NCI-H2081 (cell line): ENCODE data around the gene ELP4.

Source experiments
- DNase-seq, 2 experiments: peaks; one replicate each; lab custom pipeline; 2025; lab: John Stamatoyannopoulos, UW

ELP4 gene

DNA sequence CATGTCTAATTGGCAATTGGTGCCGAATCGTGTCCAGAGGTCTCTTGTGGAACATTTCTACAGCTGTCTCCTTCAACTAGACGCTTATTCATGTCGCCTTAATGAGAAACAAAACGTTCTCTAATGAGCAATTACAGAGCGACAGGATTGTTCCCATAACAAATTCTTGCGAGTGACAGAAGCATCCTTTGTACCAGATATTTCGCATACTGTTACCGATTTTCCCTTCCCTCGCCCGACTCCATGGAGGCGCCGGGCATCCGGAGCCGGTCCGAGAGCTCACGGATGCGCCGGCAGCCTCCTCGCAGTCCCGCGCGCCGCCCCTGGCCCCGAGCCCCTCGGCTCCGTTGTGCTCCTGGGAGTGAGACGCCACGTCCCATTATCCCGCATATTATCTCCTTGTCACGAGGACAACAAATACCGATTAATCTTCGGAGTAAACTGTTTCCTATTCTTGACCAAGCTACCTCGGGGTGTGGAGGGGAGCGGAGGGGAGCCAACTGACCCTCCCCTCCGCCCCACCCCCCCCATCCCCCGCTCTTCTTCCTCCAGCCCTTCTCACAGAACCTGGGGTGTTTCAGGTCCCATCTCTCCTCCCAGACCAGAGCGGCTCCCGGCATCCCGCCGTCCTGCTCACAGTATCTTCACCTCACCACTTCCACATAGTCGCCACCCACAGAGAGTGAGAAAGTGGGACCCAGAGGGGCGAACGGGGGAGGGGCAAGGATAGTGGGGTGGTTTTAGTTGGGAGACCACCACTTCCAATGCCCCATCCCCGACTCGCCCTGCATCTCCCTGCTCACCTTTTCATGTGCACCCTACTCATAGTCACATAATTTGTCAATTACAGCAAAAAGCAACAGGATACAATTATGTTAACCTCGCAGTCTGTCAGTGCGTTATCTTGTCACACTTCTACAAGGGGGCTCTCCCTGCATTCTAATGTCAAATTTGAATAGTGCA lies 290.1 kb downstream of the ELP4 start:
- no peak for DNase-seq

DNA sequence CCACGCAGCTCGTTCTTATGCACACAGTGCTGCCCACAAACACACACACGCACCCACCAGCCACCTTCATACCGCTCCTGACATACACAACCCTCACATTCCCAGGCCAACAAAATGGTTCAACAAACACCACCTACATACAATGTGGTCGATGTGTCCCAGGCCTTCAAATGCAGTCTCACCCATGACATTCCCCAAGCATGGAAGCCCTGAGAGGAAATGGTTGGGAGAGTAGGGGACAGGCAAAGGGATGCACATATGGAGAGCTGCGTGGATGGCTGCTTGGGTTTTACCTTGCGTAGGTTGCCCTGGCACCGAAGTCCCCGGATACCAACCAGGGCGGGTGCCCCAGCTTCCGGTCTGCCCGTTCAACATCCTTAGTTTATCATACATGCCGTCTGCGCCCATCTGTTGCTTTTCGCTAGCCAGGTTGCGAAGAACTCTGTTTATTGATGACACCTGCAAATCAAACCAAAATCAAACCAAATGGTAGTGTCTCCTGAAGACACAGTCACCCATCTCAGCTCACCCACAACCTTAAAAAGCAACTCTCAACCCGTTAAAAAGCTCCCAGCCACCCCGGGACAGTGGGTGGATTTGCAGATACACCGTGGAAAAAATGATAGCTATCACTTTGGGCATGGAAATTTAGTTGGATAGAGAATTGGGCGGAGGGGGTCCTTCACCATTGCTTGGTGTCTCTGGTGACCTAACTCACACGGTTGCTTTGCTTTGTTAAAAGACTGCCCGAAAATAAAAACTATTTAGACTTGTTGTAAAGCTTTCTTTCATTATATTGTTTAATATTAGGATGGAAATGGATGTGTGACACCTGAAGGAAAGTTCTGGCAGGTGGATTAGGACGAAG lies 291.1 kb downstream of the ELP4 start:
- no peak for DNase-seq

DNA sequence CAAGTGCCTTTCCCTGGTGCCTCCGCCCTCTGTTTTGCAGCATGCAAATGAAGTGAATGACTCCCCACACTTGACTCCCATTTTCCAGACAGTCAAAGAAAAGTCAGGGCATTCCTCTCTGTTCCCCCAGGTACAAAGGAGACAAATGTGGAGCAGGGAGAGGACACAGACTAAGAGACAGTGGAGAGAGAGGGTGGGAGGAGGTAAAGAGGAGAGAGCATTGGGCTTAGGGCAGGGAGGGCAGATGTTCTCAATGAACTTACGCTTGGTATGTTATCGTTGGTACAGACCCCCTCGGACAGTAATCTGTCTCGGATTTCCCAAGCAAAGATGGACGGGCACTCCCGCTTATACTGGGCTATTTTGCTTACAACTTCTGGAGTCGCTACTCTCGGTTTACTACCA lies 291.7 kb downstream of the ELP4 start:
- no peak for DNase-seq

DNA sequence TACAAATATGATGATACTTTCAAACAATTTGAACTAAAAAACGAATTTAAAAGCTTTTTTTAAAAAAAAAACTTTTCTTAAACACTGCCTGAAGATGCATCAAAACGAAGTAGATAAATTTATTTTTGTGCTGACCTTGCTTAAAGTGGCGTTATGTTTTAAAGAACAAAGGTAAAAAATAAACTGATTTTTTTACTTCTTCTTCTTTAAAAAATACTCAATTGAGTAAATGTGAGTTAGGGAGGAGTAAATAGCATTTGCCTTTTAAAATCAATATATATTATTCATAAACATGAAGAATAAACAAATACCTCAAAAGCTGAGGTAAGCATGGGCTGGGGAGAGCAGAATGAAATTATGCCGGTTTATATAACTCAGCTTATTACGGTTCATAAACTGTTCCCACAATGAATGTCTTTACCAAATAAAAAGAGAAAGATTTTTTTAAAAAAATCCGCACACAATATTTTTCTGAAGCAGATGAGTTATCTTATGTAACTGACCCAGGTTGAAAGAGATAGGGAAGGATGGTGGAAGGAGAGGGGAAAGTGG lies 292.5 kb downstream of the ELP4 start:
- no peak for DNase-seq

DNA sequence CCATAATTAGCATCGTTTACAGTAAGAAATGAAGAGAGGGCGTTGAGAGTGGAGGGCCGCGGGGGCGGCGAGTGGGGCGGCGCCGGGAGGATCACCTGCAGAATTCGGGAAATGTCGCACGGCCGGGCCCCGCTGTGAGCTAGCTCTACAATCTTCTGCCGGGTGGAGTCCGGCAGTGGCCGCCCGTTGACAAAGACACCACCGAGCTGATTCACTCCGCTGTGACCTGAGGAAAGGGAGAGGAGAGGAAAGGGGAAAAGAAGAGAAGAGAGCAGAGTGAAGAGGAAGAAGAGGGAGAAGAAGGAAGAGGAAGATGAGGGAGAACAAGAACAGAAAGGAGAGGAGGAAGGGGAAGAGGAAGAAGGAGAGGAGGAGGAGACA lies 293.0 kb downstream of the ELP4 start:
- no peak for DNase-seq

DNA sequence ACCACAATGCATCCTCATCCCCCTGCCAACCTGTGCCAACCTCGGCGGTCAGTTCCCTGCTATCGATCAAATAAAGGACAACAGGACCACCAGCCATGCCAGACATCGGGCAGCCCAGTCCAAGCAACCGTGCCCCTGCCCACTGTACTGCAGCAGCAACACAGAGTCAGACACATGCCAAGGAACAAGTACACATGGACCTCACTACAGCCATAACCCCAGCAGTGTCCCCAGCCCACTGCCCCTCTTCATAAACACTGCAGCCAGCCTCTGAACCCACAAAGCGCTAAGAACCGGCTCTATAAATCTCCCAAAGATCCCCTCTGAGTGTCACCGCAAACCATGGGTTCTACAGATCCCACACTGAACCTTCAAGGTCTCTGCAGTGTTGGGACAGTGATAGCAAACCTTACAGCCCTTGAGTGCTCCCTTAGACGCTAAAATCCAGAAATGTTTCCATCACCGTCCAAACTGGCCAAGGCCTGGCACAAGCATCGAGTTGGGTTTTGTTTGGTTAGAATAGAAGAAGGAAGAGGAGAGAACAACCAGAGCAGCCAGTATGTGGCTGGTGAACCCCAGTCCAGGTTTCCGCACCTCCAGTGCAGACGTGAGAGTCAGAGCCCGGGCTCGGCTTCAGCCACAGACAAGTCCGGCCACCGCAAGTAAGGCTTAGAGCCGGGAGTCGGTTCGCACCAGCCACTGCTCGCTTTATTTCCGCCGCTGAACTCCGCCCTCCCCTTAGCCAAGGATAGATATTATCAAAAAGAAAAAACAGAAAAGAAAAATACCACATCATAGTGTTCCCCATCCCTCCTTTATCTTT lies 293.6 kb downstream of the ELP4 start:
- no peak for DNase-seq

DNA sequence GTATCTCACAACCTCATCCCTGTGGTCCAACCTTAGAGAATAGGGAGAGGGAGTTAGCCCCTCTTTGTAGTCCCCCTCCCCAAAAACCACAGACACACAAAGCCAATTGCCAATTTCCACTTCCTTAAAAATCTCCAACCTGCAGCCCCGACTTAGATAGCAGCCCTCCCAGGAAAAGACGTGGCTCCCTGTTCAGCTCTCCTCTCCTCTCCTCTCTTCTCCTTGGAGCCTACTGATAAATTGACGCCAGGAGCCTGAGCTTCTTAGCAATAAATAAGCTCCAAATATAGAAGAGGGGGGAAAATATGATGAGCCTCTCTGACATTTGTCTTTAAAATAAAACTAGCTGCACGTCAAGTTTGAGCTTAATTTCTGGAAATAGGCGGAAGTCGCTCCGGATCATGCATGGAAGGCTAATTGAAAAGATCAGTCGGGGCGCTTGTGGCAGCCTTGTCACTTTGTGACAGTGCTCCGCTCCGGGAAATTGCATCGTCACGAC lies 294.3 kb downstream of the ELP4 start:
- no peak for DNase-seq

DNA sequence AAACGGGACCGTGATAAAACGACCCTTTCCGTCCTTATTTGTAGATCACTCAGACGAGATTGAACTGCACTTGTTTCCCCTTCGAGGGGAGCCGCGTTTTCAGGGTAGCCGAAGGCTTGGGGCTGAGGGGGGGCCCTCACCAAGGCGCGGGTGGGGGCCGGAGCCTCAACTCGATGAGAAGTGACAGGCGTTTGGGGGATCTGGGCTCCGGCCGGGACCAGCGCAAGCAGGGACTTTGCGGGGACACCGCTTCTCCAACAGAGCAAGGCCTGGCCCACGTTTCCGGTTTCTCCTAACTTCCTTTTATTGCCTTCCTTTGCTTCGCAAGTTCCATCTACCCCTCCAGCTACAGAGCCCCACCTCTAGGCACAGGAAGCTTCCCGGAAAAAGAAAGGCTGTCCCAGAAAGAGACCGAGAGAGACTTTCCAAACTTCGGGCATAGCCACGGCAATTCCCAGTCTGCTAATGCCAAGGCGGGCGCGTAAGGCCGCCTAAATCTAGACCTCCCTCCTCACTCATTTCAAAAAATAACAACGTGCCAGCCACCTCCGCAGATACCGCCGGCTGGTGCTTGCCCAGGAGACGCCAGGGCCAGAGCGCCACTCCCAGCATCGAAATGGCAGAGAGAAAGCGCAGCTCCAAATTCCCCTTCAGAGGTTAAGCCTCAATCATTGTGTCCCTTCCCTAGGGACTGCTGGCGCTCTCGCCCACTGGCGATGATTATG lies 294.9 kb downstream of the ELP4 start:
- no peak for DNase-seq

DNA sequence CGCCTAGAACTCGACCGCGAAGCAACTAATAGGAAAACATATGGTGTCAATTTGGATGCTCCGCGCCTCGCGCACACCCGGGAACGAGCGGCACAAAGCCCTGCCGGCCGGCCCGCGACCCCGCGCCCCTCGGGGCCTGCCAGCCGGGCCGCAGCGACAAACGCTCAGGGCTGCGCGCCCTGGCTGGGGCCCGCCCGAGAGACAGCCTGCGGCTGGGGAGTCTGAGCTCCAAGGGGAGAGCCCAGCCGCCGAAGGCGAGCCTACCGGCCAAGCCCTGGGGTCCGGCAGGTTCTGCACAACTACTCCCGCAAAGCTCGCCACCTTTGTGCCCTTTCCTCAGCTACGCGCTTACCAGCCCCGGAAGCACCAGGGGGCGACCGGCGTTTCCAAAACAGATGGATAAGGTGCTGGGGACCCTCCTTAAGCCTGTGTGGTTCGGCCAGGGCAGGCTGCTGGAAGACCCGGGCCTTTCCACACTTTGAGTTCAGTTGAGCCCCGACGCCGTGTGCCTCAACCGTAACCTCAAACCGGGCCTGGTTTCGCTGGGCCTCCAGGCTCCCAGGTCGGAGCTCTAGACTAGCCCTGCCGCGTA lies 295.6 kb downstream of the ELP4 start:
- no peak for DNase-seq

DNA sequence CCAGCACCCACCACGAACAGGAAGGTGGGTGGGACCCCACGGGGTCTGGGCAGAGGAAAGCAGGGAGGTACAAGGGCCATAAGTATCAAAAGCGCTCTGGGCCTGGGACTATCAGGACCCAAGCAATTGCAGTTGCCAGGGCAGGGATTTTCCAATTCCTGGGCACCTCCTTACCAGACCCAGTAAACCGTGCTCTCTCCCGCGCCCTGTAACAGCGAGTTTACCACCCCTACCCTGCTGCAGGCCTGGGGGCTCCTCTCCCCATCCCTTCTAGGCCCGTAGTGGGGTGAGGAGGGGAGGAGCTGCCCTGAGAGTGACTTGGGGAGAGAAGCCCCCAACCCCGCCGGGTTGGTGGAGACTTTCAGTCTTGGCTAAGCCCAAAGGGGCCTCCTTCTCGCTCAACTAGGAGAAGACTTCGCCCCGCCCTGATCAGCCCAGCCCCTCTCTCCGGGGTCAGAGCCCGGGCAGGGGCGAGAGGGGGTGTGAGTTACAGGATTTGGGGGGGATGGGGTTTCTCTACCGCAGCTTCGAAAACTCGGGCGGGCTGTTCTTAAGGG lies 296.1 kb downstream of the ELP4 start:
- no peak for DNase-seq

DNA sequence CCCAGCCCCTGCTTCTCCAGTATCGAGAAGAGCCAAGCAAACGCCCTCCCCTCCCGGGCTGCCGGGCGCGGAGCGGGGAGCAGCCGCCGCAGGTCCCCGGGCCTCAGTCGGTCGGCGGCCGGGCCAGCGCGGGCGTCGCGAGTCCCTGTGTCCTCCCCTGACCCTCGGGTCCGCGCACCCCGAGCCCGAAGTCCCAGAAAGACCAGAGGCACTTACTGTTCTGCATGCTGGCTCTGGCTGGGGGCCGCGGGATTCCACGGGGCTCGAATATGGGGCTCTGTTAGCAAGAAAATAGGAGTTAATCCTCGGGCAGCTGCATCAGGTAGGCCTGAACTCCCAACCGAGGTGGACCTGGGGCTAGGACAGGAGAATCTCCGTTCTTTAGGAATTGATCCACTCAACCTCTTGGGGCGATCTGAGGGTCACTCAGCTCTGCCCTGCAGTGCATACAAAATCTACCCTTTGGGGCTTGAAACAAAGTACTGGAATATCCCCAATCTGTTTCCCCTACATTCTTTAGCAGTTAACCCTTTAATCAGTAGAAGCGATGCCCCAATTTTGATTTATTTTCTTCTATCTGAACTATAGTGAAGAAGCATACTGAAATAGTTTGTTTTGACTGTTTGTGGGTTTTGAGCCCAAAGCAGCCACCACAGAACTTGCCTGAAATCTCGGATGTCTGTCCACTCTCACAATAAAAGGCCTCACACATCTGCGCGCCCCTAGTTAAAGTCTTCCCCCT lies 296.8 kb downstream of the ELP4 start:
- DNase-seq: no peak

DNA sequence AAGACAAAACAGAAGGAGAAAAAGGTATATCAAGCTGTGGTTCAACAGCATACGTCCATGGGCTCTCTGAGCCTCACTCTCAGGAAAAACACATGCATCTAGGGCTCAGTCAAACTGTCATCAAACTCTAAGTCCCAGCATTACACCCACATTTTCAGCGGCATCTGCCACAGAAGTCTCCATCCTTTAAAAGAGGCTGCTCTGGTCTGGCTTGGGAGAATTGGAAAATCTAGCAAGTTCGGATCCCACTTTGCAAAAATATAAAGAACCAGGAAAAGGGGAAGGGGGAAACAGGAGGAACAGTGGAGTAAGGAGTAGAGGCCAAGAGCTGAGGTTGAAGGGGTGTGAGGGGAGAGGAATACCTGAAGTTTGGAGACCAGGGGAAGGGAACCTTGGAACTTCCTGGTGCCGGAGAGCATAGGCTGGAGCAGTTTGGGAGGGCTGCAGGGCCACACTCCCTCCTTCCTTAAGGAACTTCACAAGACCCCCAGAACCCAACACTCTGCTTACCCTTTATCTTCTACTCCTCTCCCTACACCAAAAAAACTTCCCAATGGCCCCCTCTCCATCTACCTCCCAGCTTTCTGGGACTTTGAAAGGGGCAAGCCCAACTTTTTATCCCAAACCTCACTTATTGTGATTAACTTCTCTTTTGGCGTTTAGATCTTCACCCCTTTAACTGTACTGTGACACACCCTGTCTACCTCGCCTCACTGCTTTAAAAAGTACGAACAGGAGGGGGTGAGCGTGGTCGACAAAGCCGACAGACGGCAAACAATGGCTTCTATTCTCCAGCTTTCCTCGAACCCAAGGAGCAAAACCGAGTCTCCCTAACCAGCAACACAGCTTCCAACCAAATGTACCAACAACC lies 297.6 kb downstream of the ELP4 start:
- DNase-seq: no peak

DNA sequence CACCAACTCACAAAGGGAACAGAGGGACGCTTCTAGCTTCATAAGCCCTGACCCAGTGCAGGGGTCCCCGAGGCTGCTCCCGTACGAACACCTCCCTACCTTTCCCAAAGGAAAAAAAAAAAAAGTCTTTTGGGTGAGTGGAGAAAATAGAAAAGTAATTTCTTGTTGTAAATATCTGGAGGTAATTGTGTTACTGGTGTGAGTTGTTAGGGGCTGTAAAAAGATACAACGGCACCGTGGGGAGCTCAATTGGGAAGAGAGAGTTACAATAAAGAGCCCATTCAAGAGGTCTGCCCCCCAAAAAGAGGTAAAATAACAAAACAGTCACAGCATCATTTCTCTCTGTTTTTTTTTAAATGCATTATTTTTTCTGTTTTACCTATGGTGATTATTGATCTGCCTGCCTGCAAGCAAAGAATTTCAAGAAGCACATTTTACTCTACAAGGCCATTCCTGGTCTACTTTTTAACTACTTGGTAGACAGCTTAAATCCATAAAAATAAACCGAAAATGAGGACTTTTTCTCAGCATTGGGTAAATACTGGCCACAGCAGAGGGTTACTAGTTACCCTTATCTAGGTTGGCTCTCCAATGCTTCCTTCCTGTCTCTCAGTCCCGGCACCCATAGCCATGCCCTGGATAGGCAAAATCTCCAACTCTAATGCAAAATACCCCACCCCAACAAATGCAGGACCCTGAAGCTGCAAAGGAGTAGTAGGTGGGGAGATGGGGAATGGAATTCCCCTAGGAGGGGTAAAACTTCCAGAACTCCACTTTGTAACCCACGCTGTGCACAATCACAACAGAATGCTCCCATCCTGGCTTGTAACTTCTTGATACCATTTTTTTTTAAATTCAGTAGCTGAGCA lies 298.5 kb downstream of the ELP4 start:
- no peak for DNase-seq

DNA sequence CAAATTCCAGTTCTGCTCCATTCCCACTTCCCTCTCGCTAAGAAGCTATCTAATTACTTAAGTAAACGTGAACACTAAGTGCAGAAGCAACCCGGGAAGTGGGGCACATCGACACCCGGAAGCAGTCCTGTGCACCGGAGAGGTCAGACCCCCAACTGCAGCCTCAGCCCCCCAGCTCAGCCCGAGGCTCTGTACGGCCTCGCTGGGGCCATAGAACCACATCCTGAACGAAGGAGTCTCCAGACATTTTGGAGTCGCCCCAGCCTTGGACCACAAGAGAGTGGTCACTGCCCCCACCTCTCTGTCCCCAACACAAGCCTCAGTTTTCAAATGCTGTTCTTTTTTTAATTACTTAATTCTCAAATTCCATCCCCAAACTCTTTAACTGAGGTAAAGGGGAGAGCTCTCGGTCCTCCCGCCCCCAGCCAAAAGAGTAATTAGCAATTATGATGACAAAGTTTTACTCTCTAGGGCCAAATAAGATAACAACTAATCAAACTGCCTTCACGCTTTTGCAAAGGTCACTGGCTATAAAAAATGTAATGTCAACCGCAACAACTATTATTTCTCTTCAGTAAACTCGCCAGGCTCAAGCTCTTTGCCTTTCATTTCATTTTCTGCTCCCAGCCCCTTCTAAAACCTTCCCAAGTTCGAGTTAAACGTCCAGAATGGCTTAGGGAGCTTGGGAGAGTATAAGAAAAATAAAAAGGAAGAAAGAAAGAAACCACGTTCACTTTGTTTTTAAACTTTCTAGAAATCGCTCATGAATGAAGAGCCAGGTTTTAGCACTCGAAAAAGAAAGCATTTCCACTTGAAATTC lies 299.4 kb downstream of the ELP4 start:
- DNase-seq: peak in 1 of 2 experiments; percentile 10

DNA sequence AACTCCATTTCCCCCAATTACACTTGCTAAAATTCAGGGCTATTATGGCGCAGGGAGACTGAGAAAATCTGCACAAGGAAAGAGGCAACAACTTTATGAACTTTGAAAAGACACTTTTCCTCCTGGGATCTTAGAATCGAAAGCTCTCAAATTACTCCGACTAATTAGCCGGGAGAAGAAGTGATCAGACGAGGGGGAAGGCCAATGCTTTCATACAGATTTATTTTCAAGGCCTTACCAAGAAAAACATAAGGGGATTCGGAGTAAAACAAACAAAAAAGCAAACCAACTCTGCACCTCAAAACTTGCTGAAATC lies 299.9 kb downstream of the ELP4 start:
- no peak for DNase-seq

DNA sequence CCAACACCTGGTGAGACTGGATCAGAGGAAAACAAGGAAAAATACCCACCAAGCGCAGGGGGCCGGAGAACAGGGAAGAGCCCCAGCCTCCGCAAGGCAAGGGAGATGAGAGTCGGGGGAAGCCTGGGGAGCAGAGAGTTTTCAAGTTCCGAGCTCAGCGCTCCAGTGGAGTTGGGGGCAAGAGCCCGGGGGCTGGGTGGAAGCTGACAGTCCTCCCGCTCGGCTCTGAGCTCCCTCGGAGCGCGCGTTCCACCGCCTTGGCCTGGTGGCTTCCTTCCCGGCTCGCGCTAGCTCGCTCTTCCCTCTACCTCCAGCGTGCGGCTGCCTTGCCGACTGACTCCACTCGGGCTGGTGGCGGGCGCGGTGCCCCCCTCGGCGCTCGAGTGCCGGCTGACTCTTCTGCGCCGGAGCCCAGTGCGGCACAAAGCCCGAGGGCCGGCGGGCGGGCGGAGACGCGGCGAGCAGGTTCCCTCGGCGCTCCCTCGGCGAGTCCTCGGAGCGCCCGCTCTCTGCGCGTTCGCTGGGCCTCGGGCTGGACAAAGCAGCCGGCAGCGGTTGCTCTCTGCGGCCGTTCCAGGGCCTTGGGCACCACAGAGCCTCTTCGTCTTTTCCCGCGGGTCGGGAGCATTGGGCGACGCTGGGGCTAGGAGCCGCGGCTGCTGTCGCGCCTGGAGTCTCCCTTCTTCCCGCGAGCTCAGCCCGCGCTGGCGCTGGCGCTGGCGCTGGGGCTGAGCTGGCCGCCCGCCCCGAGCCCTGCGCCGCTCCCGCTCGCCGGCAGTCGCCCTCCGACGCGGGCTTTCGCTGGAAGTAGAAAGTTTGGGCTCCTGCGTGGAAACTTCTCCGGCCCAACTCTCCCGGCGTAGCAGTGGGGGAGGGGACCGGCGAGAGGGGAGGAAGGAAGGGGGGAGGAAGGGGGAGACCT lies 300.6 kb downstream of the ELP4 start:
- peak; percentile 49 to 68 for DNase-seq
